ENCODE results near the gene ATP5ME.
"Not testable (repeated sequence)": the region's sequence is repeated elsewhere in the genome, so short reads cannot be mapped to it uniquely, and the experiment has no call there.

Gene ATP5ME

DNA sequence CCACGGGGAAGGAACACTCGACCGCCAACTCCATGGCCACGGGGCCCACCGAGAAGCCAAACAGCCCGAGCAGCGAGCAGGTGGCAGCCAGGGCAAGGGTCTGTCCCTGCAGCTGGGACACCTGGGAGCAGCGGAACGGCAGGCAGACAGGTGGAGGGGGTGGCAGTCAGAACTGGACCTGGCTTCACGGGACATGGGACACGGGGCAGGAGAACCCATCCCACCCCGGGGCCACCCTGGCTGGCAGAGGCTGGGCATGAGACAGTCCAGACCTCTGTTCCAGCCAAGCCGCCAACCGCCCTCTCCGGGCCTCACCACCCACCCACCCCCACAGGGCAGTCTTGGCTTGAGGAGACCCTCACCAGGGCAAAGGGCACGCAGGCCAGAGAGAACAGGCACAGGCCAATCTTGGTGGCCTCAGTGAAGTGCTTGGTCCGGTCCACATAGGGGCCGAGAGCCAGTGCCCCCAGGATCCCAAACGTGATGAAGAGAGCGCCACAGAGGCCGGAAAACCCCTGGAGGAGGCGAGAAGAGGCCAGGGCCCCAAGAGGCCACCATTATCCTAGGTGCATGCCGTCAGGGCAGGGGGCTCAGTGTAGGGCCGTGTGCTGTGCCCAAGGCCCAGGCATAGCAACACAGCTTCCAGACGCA is 9.3 kb upstream of the ATP5ME start:
- no peak for DNase-seq

DNA sequence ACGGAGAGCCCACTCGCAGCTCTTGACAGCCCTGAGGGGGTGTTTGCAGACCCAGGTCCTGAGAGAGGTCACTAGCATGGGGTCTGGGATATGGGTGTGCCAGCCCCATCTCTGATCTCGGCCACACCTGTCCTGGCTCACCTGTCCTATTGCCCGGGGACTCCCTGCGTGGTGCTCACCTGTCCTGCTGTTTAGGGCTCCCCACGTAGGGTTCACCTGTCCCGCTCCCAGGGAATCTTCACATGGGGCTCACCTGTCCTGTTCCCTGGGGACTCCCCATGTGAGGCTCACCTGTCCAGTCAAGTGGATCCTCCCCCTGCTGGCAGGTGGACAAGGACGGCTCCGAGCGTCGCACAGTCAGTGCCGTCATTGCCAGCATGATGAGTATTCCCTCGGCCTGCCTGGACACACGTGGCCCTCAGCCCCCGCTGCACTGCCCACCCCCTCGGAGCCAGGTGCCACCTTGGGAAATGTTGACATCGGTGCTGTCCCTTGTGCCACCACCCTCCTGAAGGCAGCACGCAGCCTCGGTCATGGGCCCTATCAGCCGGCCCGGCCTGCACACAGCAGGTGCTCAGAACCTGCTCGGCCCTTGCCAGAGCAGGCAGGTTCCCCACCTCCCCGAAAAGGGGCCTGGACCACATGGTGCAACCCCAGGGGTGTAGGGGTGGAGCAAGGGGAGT is 8.6 kb upstream of the ATP5ME start:
- DNase-seq, result no peak

DNA sequence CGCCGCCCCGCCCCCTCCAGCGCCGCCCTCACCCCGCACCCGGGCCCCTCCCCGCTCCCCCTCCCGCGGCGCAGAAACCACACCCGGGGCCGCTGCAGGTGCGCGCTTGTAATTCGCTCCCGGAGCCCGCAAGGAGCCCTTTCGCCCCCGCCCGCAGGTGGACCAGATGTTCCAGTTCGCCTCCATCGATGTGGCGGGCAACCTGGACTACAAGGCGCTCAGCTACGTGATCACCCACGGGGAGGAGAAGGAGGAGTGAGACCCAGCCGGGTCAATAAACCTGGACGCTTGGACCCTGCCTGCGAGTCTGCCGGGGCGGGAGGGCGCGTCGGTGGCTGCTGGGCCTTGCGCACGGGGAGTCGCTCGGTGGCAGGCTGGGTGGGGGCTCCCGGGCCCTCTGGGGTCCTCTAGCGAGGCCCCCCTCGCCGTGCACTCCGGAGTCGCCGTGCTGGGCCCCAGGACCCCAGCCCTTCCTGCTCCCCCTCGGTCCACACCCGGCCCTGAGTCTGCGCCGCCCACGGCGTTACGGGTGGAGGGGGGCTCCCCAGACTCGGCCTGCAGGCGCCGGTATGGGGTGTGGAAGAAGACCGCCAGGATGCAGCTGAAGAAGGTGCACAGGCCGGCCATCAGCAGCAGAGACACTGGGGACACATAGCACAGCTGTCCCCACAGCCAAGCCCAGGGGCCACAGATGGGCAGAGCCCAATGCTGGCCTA is 7.8 kb upstream of the ATP5ME start:
- no peak for DNase-seq

DNA sequence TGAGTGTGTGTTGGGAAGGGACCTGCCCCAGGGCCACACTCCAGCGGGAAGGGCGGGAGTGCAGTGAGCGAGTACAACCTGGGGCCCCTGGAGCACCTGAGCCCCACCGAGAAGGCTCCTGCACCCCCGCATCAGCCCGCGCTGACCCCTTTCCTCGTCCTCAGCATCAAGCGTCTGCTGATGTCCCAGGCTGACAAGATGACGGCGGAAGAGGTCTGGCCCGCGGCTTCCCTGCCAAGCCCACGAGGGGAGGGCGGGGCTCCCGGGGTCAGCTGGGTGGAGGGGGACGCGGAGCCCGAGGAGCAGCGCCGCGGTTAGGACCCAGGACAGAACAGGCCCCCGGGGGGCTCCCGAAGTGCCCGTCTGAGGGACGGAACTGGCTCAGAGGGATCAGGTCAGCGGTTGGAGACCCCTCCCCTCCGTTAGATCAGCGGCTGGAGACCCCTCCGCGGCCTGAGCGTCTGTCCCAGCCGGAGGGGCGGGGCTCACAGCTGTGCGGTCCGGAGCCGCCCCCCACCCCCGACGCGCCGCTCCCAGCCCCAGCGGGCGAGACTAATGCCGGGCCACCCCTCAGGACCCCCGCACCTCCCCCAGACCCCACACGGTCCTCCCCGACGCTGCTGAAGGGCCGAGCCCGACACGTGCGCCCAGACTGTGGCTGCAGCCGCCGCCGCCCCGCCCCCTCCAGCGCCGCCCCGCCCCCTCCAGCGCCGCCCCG is 7.0 kb upstream of the ATP5ME start:
- no peak for DNase-seq

DNA sequence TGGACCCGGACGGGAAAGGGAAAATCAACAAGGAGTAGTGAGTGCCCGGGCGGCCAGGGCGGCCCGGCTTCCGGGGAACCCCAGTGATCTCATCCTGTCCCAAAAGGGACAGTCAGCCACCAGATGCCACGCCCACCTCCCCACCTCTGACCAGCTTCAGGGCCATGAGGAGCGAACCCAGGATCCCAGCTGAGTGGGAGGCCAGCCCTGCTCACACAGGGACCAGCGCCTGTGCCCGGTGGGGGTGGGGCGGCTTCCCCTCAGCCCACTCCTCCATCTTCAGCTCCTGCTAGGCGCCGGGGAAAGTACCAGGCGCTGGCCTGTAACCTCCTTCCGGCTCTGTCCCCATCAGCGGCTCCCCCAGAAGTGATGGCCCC is 6.5 kb upstream of the ATP5ME start:
- no peak for DNase-seq

DNA sequence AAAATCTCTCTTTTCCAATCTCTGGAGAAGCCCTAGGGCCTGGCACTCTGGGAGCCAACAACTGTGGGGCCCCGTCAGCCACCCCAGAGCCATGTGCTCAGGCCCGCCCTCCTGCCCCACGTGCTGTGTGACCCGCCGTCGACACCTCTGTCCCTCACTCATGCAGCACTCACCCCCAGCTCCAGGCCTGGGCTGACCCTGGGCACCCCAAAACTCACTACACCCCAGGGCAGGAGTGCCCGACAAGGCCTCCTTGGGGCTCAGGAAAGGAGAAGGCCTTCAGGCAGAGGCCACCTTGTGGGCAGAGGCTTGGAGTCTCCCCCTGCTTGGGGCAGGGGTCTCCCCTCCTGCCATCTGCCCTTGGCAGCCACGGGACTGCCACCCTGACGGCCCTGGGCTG is 6.0 kb upstream of the ATP5ME start:
- no peak for DNase-seq

DNA sequence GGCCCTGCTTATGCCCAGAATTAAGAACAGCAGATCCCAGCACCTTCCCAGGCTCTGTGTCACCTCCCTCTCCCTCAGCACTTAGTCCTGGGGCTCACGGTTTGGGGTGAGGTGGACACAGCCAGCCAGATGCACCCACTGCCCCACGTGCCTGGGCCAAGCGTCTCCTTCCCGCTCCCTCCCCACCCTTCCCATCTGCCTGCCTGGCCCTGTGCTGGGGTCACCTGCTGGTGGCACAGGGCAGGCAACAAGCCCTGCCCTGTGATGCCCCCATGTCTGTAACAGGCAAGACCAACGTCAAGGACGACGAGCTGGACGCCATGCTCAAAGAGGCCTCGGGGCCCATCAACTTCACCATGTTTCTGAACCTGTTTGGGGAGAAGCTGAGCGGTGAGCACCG is 5.6 kb upstream of the ATP5ME start:
- no peak for DNase-seq

DNA sequence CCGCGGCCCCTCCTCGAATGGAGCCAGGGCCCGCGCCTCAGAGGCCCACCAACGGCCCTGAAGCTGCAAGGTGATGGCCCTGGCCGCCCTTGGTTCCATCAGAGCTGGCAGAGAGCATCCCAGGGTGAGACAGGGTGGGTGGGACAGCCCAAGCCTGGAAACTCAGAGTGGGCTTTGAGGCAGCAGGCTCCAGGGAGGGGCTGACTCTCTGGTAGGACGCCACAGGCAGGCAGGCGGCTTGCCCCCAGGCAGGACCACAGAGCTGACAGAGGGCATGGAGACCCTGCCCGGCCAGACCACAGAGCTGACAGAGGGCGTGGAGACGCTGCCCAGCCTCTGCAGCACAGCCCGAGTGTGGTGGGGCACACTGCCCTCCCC is 5.0 kb upstream of the ATP5ME start:
- DNase-seq, result no peak

DNA sequence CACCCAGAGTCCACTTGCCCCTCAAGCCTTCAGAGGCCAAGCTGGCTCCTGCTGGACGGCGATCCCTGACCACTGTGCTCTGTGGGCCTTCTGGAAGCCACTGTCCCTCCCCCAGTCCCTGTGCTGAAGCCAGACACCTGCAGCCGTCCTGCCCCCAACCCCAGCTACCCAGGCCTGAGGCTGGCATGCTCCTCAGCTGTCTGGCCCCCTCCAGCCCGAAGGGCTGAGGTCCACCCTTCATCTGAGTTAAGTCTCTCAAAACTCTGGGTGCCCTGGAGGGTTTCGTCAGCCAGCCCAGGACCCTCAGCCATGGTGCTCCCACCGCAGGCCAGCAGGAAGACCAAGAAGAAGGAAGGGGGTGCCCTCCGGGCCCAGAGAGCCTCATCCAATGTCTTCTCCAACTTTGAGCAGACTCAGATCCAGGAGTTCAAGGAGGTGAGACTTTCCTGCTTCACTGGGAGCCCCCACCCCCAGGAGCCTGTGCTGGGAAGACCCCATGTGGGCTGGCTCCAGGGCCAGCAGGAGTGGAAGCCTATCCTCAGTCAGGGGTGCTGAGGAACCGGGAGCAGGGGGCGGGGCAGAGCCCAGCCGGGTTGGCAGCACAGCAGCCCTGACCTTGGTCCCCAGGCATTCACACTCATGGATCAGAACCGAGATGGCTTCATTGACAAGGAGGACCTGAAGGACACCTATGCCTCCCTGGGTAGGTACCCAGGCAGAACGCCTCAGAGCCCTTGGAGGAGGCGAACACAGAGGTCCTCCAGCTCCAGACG is 4.4 kb upstream of the ATP5ME start:
- no peak for DNase-seq

DNA sequence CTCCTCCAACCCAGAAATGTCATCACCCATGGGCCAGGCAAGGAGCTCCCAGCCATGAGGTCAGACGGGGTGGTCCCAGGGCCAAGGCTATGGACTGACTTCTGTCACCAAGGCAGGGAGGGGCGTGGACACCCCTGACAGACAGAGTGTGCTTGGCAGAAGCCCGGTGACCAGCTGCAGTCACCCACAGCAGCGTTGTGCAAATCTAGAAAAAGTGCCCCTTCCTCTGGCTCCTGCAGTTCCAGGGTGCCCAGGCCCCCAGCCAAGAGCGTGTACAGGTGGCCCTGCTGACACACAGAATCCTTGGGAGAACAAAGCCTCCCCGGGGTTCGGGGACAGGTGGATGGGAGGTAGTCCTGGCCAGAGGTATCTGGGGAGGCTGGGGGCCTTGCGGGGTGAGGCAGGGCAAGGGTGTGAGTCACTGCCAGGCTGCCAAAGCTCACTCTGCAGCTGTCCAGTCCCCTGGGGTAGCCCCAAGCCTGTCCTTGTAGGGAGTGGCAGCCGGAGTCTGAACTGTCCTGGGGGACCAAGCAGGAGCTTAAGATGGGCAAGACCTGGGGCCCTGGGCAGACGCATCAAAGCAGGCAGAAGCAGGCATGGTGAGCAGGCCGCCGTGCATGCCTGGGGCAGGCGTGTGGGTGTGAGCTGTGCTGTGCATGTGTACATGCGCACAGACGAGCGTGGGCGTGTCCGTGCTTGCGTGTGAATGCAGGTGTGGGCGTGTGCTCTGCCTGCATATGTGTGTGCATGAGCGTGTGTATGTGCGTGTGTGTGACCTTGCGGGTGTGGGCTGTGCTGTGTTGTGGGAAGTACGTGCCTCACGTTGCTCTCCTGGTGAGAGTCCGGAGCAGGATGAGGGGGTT is 3.6 kb upstream of the ATP5ME start:
- no peak for DNase-seq

DNA sequence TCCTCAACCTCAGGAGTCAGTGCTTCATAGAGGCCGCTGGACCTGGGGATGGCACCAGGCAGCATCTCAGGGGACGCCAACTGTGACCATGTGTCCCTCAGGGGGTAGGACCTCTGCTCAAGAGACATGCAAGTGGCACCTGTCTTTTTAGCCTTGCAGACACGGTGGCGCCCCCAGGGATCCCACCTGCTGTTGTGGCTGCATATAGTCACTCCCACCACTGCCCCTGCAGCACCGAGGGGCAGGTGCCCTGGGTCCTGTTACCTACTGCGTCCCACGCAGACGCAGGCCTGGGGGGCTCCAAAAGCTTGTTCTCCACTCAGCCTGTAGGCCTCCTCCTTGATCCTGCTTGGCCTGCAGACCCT is 2.8 kb upstream of the ATP5ME start:
- no peak for DNase-seq

DNA sequence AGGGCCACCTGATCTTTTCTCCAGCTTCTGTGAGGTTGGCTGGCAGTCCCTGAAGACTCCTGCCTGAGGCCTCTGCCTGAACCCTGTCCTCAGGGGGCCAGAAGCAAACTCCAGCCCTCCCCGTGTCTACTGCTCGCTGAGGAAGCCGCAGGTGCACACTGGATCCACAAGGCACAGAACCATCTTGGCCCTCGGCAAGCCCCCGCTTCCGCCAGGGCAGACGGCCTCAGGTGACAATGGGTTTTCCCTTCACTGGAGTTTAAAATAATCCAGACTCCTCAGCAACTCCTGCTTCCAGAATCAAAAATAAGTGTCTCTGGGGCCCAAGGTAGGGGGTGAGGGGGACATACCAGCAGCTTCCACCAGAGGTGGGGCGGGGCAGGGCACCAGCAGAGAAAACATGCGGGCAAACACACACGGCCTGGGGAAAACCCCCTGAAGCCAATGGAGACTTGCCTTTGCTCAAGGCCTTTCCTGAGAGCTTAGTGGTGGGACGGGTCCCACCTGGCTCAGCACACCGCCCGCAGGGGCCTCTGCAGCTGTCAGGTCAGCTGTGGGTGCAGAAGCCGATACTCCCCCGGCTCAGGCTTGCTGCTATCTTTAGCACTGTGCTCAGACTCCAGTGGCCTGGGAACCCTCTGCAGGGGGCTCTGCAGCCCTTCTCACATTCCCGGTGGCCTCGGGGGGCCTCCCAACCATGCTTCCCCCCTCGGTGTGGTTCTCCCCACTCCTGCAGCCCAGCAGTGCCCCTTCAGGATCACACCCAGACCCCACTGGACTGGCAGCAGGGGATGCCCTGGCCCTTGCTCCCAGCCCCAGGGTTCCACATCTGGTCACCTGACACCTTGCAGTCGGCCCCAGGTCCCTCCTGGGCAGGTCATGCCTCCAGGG is 2.1 kb upstream of the ATP5ME start:
- DNase-seq, result no peak

DNA sequence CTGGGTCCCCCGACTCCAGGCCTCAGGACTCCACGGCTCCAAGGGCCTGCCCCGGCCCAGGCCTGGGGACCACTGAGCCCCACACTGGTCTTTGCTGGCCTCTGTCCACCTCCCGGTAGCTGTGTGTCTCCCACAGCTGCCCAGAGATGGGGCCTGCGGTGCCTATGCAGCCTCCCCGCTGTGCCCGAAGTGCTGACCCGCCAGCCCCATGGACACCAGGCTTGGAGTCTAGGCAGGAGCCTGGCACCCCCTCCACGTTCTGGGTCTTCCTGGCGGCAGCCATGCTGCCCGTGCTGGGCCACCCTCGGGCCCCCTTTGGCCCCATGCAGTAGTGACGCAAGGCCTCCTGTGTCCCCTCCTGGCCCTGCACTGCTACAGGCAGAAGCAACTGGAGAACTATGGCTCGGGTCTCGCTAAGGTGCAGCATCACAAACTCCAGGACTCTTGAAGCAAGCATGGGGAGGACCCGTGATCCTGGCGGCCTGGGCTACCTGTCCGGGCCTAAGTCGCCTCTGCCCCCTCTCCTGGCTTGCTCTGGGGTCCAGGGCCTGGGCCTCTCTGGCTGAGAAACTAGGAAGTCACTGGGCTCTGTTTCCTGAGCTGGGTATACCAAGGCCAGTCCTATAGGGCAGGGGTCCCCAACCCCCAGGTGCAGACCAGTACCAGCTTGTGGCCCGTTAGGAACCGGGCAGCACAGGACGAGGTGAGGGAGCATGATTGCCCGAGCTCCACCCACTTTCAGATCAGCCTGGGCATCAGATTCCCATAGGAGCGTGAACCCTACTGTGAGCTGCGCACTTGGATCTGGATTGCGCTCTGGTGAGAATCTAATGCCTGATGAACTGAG is 1.2 kb upstream of the ATP5ME start:
- DNase-seq, result no peak

DNA sequence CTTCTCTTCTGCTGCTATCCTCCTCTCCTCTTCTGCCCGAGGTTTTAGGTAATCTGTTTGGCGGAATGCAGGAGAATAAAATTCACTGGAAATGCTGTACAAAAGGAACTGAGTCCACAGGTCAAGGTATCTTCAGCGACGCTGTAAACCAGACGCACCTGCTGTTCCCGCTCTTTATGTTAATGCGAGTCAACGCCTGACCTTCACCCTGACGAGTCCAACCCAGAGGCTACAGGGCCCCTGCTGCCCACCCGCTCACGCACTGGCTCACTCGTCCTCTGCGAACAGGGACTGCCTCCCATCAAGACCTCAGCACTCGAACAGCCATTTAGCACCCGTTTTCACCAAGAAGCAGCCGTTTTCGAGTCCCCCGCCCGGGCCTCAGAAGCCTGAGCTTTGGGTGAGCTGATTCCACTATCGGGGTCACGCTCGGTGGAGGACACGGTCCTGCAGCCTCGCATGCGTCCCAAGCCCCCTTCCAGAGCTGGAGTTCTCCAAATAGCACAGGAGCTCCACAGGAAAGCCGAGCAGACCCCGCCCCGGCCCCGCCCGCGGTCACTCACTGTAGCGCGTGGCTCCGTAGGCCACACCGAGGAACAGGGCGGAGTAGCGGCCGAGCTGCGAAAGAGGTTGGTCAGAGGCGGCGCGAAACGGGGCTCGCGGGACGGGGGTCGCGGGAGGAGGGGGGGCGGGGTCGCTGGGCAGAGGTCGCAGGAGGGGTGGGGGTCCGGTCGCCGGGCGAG is 556 bp downstream of the ATP5ME start:
- no peak for DNase-seq

DNA sequence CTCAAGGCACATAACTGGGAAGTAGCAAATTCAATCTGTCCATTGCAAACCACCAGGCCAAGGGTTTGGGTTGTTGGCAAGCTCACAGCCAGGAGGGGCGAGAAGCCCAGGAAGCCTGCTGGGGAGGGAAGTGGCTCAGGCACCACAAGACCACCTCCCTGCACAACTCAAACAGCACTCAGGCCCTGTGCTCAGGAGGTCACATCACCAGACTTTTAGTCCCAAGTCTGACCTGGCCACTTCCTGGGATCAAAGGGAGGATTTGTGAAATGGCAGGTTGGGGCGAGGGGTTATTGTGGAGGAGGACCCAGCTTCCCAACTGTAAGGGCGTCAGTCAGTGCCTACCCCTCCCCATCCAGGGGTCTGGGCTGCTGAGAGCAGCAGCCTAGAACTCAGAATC is 2.3 kb downstream of the ATP5ME start:
- no peak for DNase-seq

DNA sequence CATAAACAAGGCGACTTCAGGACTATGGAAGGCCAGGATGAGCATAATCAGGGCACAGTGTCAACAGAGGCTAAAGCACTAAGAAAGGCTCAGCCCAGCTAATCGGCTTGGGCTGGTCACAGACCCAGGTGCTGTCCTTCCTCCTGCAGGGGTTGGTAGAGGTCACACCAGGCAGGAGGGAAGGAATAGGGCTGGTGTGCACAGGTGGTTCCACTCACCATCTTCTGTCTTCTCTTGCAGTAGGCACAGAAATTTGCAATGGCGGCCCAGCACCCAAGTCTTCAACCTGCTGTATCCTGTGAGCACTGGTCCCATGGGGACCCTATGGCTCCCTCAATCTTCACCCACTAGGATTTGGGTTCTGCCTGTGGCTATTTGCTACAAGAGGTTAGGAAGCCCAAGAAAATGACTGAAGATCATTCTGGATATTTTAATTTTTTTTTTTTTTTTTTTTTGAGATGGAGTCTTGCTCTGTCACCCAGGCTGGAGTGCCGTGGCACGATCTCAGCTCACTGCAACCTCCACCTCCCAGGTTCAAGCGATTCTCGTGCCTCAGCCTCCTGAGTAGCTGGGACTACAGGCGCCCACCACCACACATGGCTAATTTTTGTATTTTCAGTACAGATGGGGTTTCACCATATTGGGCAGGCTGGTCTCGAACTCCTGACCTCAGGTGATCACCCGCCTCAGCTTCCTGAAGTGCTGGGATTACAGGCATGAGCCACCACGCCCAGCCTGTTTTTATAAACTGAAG is 4.1 kb downstream of the ATP5ME start:
- DNase-seq, result not testable (repeated sequence)

DNA sequence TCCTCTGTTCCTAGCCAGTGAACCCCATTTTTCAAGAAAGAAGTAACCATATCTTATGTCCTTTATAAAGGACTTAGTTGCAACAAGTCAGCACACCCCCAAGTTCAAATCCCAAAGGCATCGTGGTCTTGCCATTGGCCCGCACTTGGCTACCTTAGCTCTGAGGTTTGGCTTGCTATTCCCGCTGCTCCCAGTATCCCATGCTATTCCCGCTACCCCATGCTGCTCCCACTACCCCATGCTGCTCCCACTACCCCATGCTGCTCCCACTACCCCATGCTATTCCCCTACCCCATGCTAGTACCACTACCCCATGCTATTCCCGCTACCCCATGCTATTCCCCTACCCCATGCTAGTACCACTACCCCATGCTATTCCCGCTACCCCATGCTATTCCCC is 5.9 kb downstream of the ATP5ME start:
- DNase-seq, result not testable (repeated sequence)

DNA sequence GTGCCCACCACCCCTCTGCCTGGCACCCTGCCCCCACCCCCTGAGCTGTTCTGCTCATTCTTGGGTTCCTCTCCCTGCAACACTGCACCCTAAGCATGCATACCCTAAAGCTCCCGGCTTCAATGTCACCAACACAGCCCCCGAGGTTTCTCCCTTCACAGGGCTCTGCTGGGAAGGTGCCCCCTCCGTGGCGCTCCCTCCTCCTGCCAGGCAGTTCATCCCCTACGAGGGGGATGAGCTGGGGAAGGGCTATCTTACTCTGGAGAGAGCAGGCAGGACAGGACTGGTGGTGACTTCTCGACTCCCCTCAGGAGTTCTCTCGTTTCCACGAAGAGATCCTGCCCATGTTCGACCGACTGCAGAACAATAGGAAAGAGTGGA is 6.5 kb downstream of the ATP5ME start:
- no peak for DNase-seq
